ENCODE data around the gene RETREG3.
"Not testable (repeated sequence)": the region's sequence is repeated elsewhere in the genome, so short reads cannot be mapped to it uniquely, and the experiment has no call there.

Gene RETREG3

GRCh38 chr17:42554250-42555121 is 54.7 kb downstream of the RETREG3 start:
- no peak for DNase-seq (ENCODE audit: low spot score)
- no peaks in the 10 kb centered on the region for H3K27me3 ChIP-seq (ENCODE audit: insufficient read depth, poor library complexity, severe bottlenecking)
- H3K4me1 ChIP-seq (ENCODE audit: insufficient read depth, poor library complexity, severe bottlenecking), result no peaks in the 10 kb centered on the region
- ATAC-seq (ENCODE audit: low read depth), result peak; percentile 72
- TF ChIP-seq CTCF (IDR thresholded peaks at IDR 0.05; ENCODE audit: poor library complexity, severe bottlenecking), result peak; percentile 14
- peak overlapping the region; percentile 83 for H3K4me3 ChIP-seq (ENCODE audit: severe bottlenecking)
- H3K9me3 ChIP-seq (ENCODE audit: severe bottlenecking), result no peaks in the 10 kb centered on the region
- peak overlapping the region; percentile 74 for H3K27ac ChIP-seq (ENCODE audit: poor library complexity, severe bottlenecking)
- no peaks in the 10 kb centered on the region for H3K36me3 ChIP-seq (ENCODE audit: low read depth)

- H3K27ac ChIP-seq (ENCODE audit: poor library complexity, severe bottlenecking), result peak overlapping the region; percentile 74
- DNase-seq (ENCODE audit: low spot score) (no peak), ATAC-seq (ENCODE audit: low read depth) (peak; percentile 42)
- peak; percentile 48 for TF ChIP-seq CTCF (IDR thresholded peaks at IDR 0.05; ENCODE audit: poor library complexity, severe bottlenecking)
- no peaks in the 10 kb centered on the region for H3K27me3 ChIP-seq (ENCODE audit: insufficient read depth, poor library complexity, severe bottlenecking)
- no peaks in the 10 kb centered on the region for H3K4me1 ChIP-seq (ENCODE audit: insufficient read depth, poor library complexity, severe bottlenecking)
- H3K4me3 ChIP-seq (ENCODE audit: severe bottlenecking), result peak overlapping the region; percentile 83
- H3K9me3 ChIP-seq (ENCODE audit: severe bottlenecking), result no peaks in the 10 kb centered on the region
- H3K36me3 ChIP-seq (ENCODE audit: low read depth), result no peaks in the 10 kb centered on the region
Measured at GRCh38 chr17:42553866-42554249, 55.3 kb downstream of the RETREG3 start.

- Histone ChIP-seq H3K27ac (ENCODE audit: poor library complexity, severe bottlenecking) (peak overlapping the region; percentile 74), H3K36me3 (ENCODE audit: low read depth) (no peaks in the 10 kb centered on the region), H3K4me3 (ENCODE audit: severe bottlenecking) (peak overlapping the region; percentile 83), H3K9me3 (ENCODE audit: severe bottlenecking) (no peaks in the 10 kb centered on the region), H3K4me1 (ENCODE audit: insufficient read depth, poor library complexity, severe bottlenecking) (no peaks in the 10 kb centered on the region), H3K27me3 (ENCODE audit: insufficient read depth, poor library complexity, severe bottlenecking) (no peaks in the 10 kb centered on the region)
- TF ChIP-seq CTCF (IDR thresholded peaks at IDR 0.05; ENCODE audit: poor library complexity, severe bottlenecking), result no peak
- ATAC-seq (ENCODE audit: low read depth) (peak; percentile 49), DNase-seq (ENCODE audit: low spot score) (no peak)
Measured at GRCh38 chr17:42553161-42553818, 55.9 kb downstream of the RETREG3 start.

- ATAC-seq (ENCODE audit: low read depth); H3K27me3 ChIP-seq (ENCODE audit: insufficient read depth, poor library complexity, severe bottlenecking); H3K4me1 ChIP-seq (ENCODE audit: insufficient read depth, poor library complexity, severe bottlenecking); H3K36me3 ChIP-seq (ENCODE audit: low read depth); H3K9me3 ChIP-seq (ENCODE audit: severe bottlenecking); DNase-seq (ENCODE audit: low spot score): not testable (repeated sequence)
- H3K27ac ChIP-seq (ENCODE audit: poor library complexity, severe bottlenecking), result peak within 1 kb of the TSS; percentile 74
- peak within 1 kb of the TSS; percentile 83 for H3K4me3 ChIP-seq (ENCODE audit: severe bottlenecking)
Measured at GRCh38 chr17:42552736-42553135, 56.4 kb downstream of the RETREG3 start, which contains the start of gene HSD17B1. TSS of gene HSD17B1 (plus strand) at chr17:42552923. CDS start at chr17:42552934, 11 bp downstream.

- no peak for ATAC-seq (ENCODE audit: low read depth)
- no peak overlapping the region for H3K4me3 ChIP-seq (ENCODE audit: severe bottlenecking)
Measured at GRCh38 chr17:42548993-42549755, 60.0 kb downstream of the RETREG3 start.

More at GRCh38 chr17:42548993-42549755, 60.0 kb downstream of the RETREG3 start:
- H3K4me1 ChIP-seq (ENCODE audit: insufficient read depth, poor library complexity, severe bottlenecking), result no peaks in the 10 kb centered on the region
- no peak for DNase-seq (ENCODE audit: low spot score)
- H3K36me3 ChIP-seq (ENCODE audit: low read depth), result no peaks in the 10 kb centered on the region
- H3K27me3 ChIP-seq (ENCODE audit: insufficient read depth, poor library complexity, severe bottlenecking), result no peaks in the 10 kb centered on the region
- no peak overlapping the region for H3K27ac ChIP-seq (ENCODE audit: poor library complexity, severe bottlenecking)
- no peak for TF ChIP-seq CTCF (IDR thresholded peaks at IDR 0.05; ENCODE audit: poor library complexity, severe bottlenecking)
- no peaks in the 10 kb centered on the region for H3K9me3 ChIP-seq (ENCODE audit: severe bottlenecking)
